Gastroesophageal sphincter (tissue), 3 donors: ENCODE measurements around the gene SYT1.

Experiments used
- EP300 ChIP-seq: sonication (generic); formaldehyde crosslinking; IDR thresholded peaks from one replicate; pipeline ENCODE4 v1.6.1; 2017; ENCODE audit warnings: antibody characterized with exemption, mild to moderate bottlenecking
- TF ChIP-seq, protein P1 (sequence below), 4 experiments: fragments of 200-600 bp in 2 of 4; fragments of 450-650 bp in 2 of 4; sonication (generic) in 1 of 4; IDR thresholded peaks; one replicate each; pipeline ENCODE4 v1.5.1; 2017 to 2019; ENCODE audit warnings: antibody characterized with exemption in 4 of 4, mild to moderate bottlenecking in 2 of 4, moderate library complexity in 2 of 4

GRCh38 chr12:79324571-79324970, 460.0 kb downstream of the SYT1 start:
- TF ChIP-seq, protein P1, sequence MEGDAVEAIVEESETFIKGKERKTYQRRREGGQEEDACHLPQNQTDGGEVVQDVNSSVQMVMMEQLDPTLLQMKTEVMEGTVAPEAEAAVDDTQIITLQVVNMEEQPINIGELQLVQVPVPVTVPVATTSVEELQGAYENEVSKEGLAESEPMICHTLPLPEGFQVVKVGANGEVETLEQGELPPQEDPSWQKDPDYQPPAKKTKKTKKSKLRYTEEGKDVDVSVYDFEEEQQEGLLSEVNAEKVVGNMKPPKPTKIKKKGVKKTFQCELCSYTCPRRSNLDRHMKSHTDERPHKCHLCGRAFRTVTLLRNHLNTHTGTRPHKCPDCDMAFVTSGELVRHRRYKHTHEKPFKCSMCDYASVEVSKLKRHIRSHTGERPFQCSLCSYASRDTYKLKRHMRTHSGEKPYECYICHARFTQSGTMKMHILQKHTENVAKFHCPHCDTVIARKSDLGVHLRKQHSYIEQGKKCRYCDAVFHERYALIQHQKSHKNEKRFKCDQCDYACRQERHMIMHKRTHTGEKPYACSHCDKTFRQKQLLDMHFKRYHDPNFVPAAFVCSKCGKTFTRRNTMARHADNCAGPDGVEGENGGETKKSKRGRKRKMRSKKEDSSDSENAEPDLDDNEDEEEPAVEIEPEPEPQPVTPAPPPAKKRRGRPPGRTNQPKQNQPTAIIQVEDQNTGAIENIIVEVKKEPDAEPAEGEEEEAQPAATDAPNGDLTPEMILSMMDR (IDR thresholded peaks at IDR 0.05): no peak
- TF ChIP-seq EP300: no peak
